Measurements from ENCODE around the gene PDE3A. TPM values are rescaled to one million over a fixed set of nuclear protein-coding genes. Genes with fewer than 3 reads are reported as not detected.

The PDE3A gene
- total RNA-seq, 6 donors from 2014 or later: 1.0 to 10.0 (median 3.2) TPM

GRCh38 chr12:20616093-20616492 is 247.8 kb downstream of the PDE3A start:
- no peaks in the 10 kb centered on the region for H3K9me3 ChIP-seq
- H3K4me3 ChIP-seq: no peak overlapping the region
- no peaks in the 10 kb centered on the region for H3K27me3 ChIP-seq
- H3K36me3 ChIP-seq: no peaks in the 10 kb centered on the region
- WGBS, 2 donors: 91 to 97% methylated on average over 6 of the region's 6 CpGs
- ATAC-seq (ENCODE audit: low FRiP score in 2 of 2) (no peak), DNase-seq (no peak)
- no peak overlapping the region for H3K27ac ChIP-seq
- TF ChIP-seq, protein P1, sequence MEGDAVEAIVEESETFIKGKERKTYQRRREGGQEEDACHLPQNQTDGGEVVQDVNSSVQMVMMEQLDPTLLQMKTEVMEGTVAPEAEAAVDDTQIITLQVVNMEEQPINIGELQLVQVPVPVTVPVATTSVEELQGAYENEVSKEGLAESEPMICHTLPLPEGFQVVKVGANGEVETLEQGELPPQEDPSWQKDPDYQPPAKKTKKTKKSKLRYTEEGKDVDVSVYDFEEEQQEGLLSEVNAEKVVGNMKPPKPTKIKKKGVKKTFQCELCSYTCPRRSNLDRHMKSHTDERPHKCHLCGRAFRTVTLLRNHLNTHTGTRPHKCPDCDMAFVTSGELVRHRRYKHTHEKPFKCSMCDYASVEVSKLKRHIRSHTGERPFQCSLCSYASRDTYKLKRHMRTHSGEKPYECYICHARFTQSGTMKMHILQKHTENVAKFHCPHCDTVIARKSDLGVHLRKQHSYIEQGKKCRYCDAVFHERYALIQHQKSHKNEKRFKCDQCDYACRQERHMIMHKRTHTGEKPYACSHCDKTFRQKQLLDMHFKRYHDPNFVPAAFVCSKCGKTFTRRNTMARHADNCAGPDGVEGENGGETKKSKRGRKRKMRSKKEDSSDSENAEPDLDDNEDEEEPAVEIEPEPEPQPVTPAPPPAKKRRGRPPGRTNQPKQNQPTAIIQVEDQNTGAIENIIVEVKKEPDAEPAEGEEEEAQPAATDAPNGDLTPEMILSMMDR (IDR thresholded peaks at IDR 0.05): no peak
- TF ChIP-seq POLR2A (IDR thresholded peaks at IDR 0.05) (no peak), EP300 (IDR thresholded peaks at IDR 0.05) (no peak), POLR2AphosphoS5 (IDR thresholded peaks at IDR 0.05) (no peak)
- no peaks in the 10 kb centered on the region for H3K4me1 ChIP-seq

- WGBS, 2 donors: 55 to 61% methylated on average over 2 of the region's 2 CpGs
- ATAC-seq (ENCODE audit: low FRiP score in 2 of 2) (no peak), DNase-seq (no peak)
- H3K36me3 ChIP-seq: no peaks in the 10 kb centered on the region
- no peak overlapping the region for H3K4me3 ChIP-seq
- no peaks in the 10 kb centered on the region for H3K4me1 ChIP-seq
- no peaks in the 10 kb centered on the region for H3K9me3 ChIP-seq
- H3K27me3 ChIP-seq: no peaks in the 10 kb centered on the region
- TF ChIP-seq, protein P1 (IDR thresholded peaks at IDR 0.05): no peak
- TF ChIP-seq POLR2AphosphoS5 (IDR thresholded peaks at IDR 0.05) (no peak), POLR2A (IDR thresholded peaks at IDR 0.05) (no peak), EP300 (IDR thresholded peaks at IDR 0.05) (no peak)
- no peak overlapping the region for H3K27ac ChIP-seq
Measured at GRCh38 chr12:20620261-20620660, 251.9 kb downstream of the PDE3A start.

GRCh38 chr12:20624718-20625117 is 256.4 kb downstream of the PDE3A start:
- ATAC-seq (ENCODE audit: low FRiP score in 2 of 2) (no peak), DNase-seq (no peak)
- H3K36me3 ChIP-seq: no peaks in the 10 kb centered on the region
- no peak overlapping the region for H3K4me3 ChIP-seq
- 70 to 79% methylated on average over 5 of the region's 5 CpGs for WGBS, 2 donors
- no peaks in the 10 kb centered on the region for H3K27me3 ChIP-seq
- TF ChIP-seq, protein P1 (IDR thresholded peaks at IDR 0.05): no peak
- TF ChIP-seq EP300 (IDR thresholded peaks at IDR 0.05) (no peak), POLR2A (IDR thresholded peaks at IDR 0.05) (no peak), POLR2AphosphoS5 (IDR thresholded peaks at IDR 0.05) (no peak)
- H3K4me1 ChIP-seq: peaks cover 0 to 3% (median 0%) of the 10 kb centered on the region in 4 donors
- no peaks in the 10 kb centered on the region for H3K9me3 ChIP-seq
- no peak overlapping the region for H3K27ac ChIP-seq

- Histone ChIP-seq H3K27ac (no peak overlapping the region), H3K9me3 (no peaks in the 10 kb centered on the region), H3K27me3 (no peaks in the 10 kb centered on the region), H3K4me1 (peaks cover 0 to 3% (median 0%) of the 10 kb centered on the region in 4 donors), H3K4me3 (no peak overlapping the region), H3K36me3 (no peaks in the 10 kb centered on the region)
- DNase-seq (no peak), ATAC-seq (ENCODE audit: low FRiP score in 2 of 2) (no peak)
- WGBS, 2 donors: 69 to 76% methylated on average over 2 of the region's 2 CpGs
- TF ChIP-seq POLR2AphosphoS5 (IDR thresholded peaks at IDR 0.05) (no peak), EP300 (IDR thresholded peaks at IDR 0.05) (no peak), POLR2A (IDR thresholded peaks at IDR 0.05) (no peak)
- TF ChIP-seq, protein P1 (IDR thresholded peaks at IDR 0.05): no peak
Measured at GRCh38 chr12:20625531-20625930, 257.2 kb downstream of the PDE3A start.

- TF ChIP-seq POLR2A (IDR thresholded peaks at IDR 0.05): no peak
- no peak for TF ChIP-seq POLR2AphosphoS5 (IDR thresholded peaks at IDR 0.05)
- TF ChIP-seq, protein P1 (IDR thresholded peaks at IDR 0.05): no peak
- peaks cover 0 to 3% (median 0%) of the 10 kb centered on the region in 4 donors for H3K4me1 ChIP-seq
- H3K27me3 ChIP-seq: no peaks in the 10 kb centered on the region
- no peaks in the 10 kb centered on the region for H3K9me3 ChIP-seq
- no peak for DNase-seq
- H3K36me3 ChIP-seq: no peaks in the 10 kb centered on the region
- H3K27ac ChIP-seq: no peak overlapping the region
- ATAC-seq (ENCODE audit: low FRiP score in 2 of 2): no peak
- WGBS, 2 donors: 67 to 70% methylated on average over 1 of the region's 1 CpG
- no peak overlapping the region for H3K4me3 ChIP-seq
Measured at GRCh38 chr12:20627001-20627588, 258.8 kb downstream of the PDE3A start.
